NCI-H82 treated with DMSO at 0.1 percent for 48 hours (cell line): Measurements from ENCODE around the gene MVK.
A peak's percentile ranks its signal among the peaks of the same experiment; 100 is the strongest.
"Not testable (repeated sequence)": the region's sequence is repeated elsewhere in the genome, so short reads cannot be mapped to it uniquely, and the experiment has no call there.

Source experiments
- DNase-seq: peaks from one replicate; lab custom pipeline; 2025; ENCODE audit not compliant: unreplicated experiment; lab: John Stamatoyannopoulos, UW

The MVK gene

GRCh38 chr12:109588461-109589239 lies 15.1 kb downstream of the MVK start:
- DNase-seq = no peak

GRCh38 chr12:109589240-109589590 lies 15.6 kb downstream of the MVK start:
- DNase-seq = peak; percentile 69

- DNase-seq = peak; percentile 70
These were observed 16.2 kb downstream of the MVK start for GRCh38 chr12:109589691-109590245.

GRCh38 chr12:109590566-109590965 lies 17.0 kb downstream of the MVK start:
- DNase-seq = no peak

GRCh38 chr12:109591041-109591440 lies 17.4 kb downstream of the MVK start:
- no peak for DNase-seq

GRCh38 chr12:109592195-109592904 lies 18.8 kb downstream of the MVK start:
- no peak for DNase-seq

GRCh38 chr12:109592905-109593272 lies 19.3 kb downstream of the MVK start:
- no peak for DNase-seq

GRCh38 chr12:109594556-109595317 lies 21.1 kb downstream of the MVK start:
- DNase-seq = no peak

- no peak for DNase-seq
These were observed 21.8 kb downstream of the MVK start for GRCh38 chr12:109595321-109595902.

- DNase-seq = no peak
These were observed 23.0 kb downstream of the MVK start for GRCh38 chr12:109596418-109597244.

GRCh38 chr12:109597414-109597794 lies 23.8 kb downstream of the MVK start:
- DNase-seq = no peak

GRCh38 chr12:109597795-109598427 lies 24.3 kb downstream of the MVK start:
- DNase-seq = peak; percentile 44

GRCh38 chr12:109598428-109598854 lies 24.8 kb downstream of the MVK start:
- no peak for DNase-seq

GRCh38 chr12:109599087-109599486 lies 25.5 kb downstream of the MVK start:
- DNase-seq = no peak

GRCh38 chr12:109600481-109600880 lies 26.9 kb downstream of the MVK start:
- DNase-seq = no peak

GRCh38 chr12:109600995-109601394 lies 27.4 kb downstream of the MVK start:
- DNase-seq = no peak

GRCh38 chr12:109601557-109601956 lies 28.0 kb downstream of the MVK start:
- no peak for DNase-seq

- not testable (repeated sequence) for DNase-seq
These were observed 28.5 kb downstream of the MVK start for GRCh38 chr12:109602132-109602531.

- no peak for DNase-seq
These were observed 30.6 kb downstream of the MVK start for GRCh38 chr12:109604132-109604585.

GRCh38 chr12:109605016-109605415 lies 31.4 kb downstream of the MVK start:
- DNase-seq = peak; percentile 82
